H1 (cell line): ENCODE measurements around the gene DPY19L2. TPM values are rescaled to one million over a fixed set of nuclear protein-coding genes. Genes with fewer than 3 reads are reported as not detected.
"Not testable (repeated sequence)": the region's sequence is repeated elsewhere in the genome, so short reads cannot be mapped to it uniquely, and the experiment has no call there.

ENCODE experiments used
- CTCF ChIA-PET: fragments of 300-600 bp; sonication (Branson Sonifier 250); formaldehyde crosslinking; loops from one replicate; lab custom pipeline; 2021; ENCODE audit not compliant: partially characterized antibody; lab: Charles Lee
- POLR2A ChIA-PET: fragments of 300-600 bp; sonication (Branson Sonifier 250); formaldehyde crosslinking; loops from one replicate; lab custom pipeline; 2021; ENCODE audit warnings: inconsistent platforms; ENCODE audit not compliant: partially characterized antibody; lab: Charles Lee
- DNase-seq, 2 experiments: peaks; one replicate each; pipeline versions ENCODE4 v3.0.0 to v3.0.0-alpha.2; 2010 to 2022; ENCODE audit warnings: low spot score in 2 of 2, low read depth in 1 of 2, mixed read lengths in 1 of 2
- FAIRE-seq: peaks from 2 replicates; lab custom pipeline; 2011; peaks lifted over from hg19 to GRCh38; lab: Jason Lieb, UNC
- H2AFZ ChIP-seq: 2 replicates; pipeline ENCODE4 v1.8.1; 2012; ENCODE audit warnings: low read length, inconsistent platforms
- H2AK5ac ChIP-seq: 2 replicates; pipeline ENCODE4 v1.6.1; 2013; ENCODE audit warnings: low read depth, low read length
- H2BK120ac ChIP-seq: replicated peaks from 2 replicates; pipeline ENCODE3; 2013; ENCODE audit warnings: low read depth, low read length, inconsistent platforms
- H2BK12ac ChIP-seq: 2 replicates; pipeline ENCODE4 v1.6.1; 2013; ENCODE audit warnings: low read depth, low read length
- H2BK15ac ChIP-seq: 2 replicates; pipeline ENCODE4 v1.6.1; 2013; ENCODE audit warnings: low read length
- H2BK20ac ChIP-seq: 2 replicates; pipeline ENCODE4 v1.6.1; 2013; ENCODE audit warnings: low read length
- H2BK5ac ChIP-seq: 2 replicates; pipeline ENCODE4 v1.6.1; 2013; ENCODE audit warnings: low read depth, low read length
- H3K14ac ChIP-seq: 2 replicates; pipeline ENCODE4 v1.6.1; 2013; ENCODE audit warnings: inconsistent platforms; ENCODE audit not compliant: insufficient read length
- H3K18ac ChIP-seq: 2 replicates; pipeline ENCODE4 v1.6.1; 2013; ENCODE audit warnings: low read length; ENCODE audit errors: extremely low read depth
- H3K23ac ChIP-seq: 2 replicates; pipeline ENCODE4 v1.6.1; 2013; ENCODE audit warnings: inconsistent platforms; ENCODE audit not compliant: insufficient read length
- H3K23me2 ChIP-seq: 2 replicates; pipeline ENCODE4 v1.6.1; 2013; ENCODE audit warnings: low read depth, low read length
- H3K27ac ChIP-seq: 2 replicates; pipeline ENCODE4 v1.6.1; 2011; ENCODE audit warnings: low read depth, low read length, inconsistent platforms
- H3K27me3 ChIP-seq, 4 experiments: replicated peaks in 1 of 4; 1 replicate in 1 of 4; 2 replicates in 3 of 4; pipeline versions ENCODE4 v1.6.1 to v1.8.1; 2011 to 2013; ENCODE audit warnings: low read length in 3 of 4, mild to moderate bottlenecking in 3 of 4, inconsistent platforms in 2 of 4, mixed read lengths in 2 of 4, moderate library complexity in 1 of 4; ENCODE audit not compliant: control insufficient read depth in 3 of 4, insufficient read depth in 3 of 4; ENCODE audit errors: extremely low read depth in 1 of 4
- H3K36me3 ChIP-seq, 4 experiments: 2 replicates each; pipeline versions ENCODE4 v1.6.1 to v1.8.1; 2011 to 2013; ENCODE audit warnings: mild to moderate bottlenecking in 4 of 4, low read length in 3 of 4, moderate library complexity in 2 of 4, control low read depth in 1 of 4, inconsistent platforms in 1 of 4; ENCODE audit not compliant: insufficient read depth in 4 of 4, control insufficient read depth in 2 of 4
- H3K4ac ChIP-seq: replicated peaks from 2 replicates; pipeline ENCODE3; 2013; ENCODE audit warnings: low read length, low read depth, mixed read lengths, inconsistent platforms; ENCODE audit not compliant: insufficient read length
- H3K4me1 ChIP-seq, 4 experiments: replicated peaks in 1 of 4; 1 replicate in 1 of 4; 2 replicates in 3 of 4; pipeline versions ENCODE4 v1.6.1 to v1.8.1; 2011 to 2013; ENCODE audit warnings: low read length in 3 of 4, inconsistent platforms in 2 of 4, mixed read lengths in 1 of 4; ENCODE audit not compliant: insufficient read depth in 4 of 4, control insufficient read depth in 3 of 4
- H3K4me2 ChIP-seq, 2 experiments: 2 replicates each; pipeline versions ENCODE4 v1.6.1 to v1.8.1; 2011 to 2013; ENCODE audit warnings: low read depth in 2 of 2, low read length in 2 of 2, control low read depth in 1 of 2, inconsistent platforms in 1 of 2, mild to moderate bottlenecking in 1 of 2; ENCODE audit not compliant: insufficient read depth in 1 of 2
- H3K4me3 ChIP-seq, 4 experiments: fragments of 200-600, 300-600 bp in 1 of 4; sonication (generic), shearing (Covaris generic), sonication (Bioruptor Twin) in 1 of 4; 2 replicates each; pipeline versions ENCODE4 v1.5.1 to v1.8.1; 2011 to 2016; ENCODE audit warnings: low read length in 4 of 4, low read depth in 3 of 4, control low read depth in 2 of 4, inconsistent platforms in 2 of 4, mild to moderate bottlenecking in 2 of 4, mixed read lengths in 1 of 4, moderate library complexity in 1 of 4; ENCODE audit not compliant: insufficient read depth in 2 of 4; ENCODE audit errors: extremely low read depth in 1 of 4
- H3K56ac ChIP-seq: replicated peaks from 2 replicates; pipeline ENCODE3; 2013; ENCODE audit warnings: low read depth, mild to moderate bottlenecking, mixed read lengths, low read length, inconsistent platforms; ENCODE audit not compliant: insufficient read length
- H3K79me1 ChIP-seq: 2 replicates; pipeline ENCODE4 v1.6.1; 2013; ENCODE audit warnings: low read depth, low read length, control low read depth
- H3K79me2 ChIP-seq, 2 experiments: 2 replicates each; pipeline versions ENCODE4 v1.6.1 to v1.8.1; 2012 to 2013; ENCODE audit warnings: low read length in 2 of 2, mild to moderate bottlenecking in 2 of 2, inconsistent platforms in 1 of 2; ENCODE audit not compliant: insufficient read depth in 2 of 2, control insufficient read depth in 1 of 2
- H3K9ac ChIP-seq, 4 experiments: replicated peaks in 1 of 4; 1 replicate in 1 of 4; 2 replicates in 3 of 4; pipeline versions ENCODE4 v1.6.1 to v1.8.1; 2011 to 2013; ENCODE audit warnings: low read depth in 3 of 4, low read length in 3 of 4, control low read depth in 2 of 4, mild to moderate bottlenecking in 2 of 4, moderate library complexity in 2 of 4, inconsistent platforms in 1 of 4; ENCODE audit errors: extremely low read depth in 1 of 4
- H3K9me3 ChIP-seq, 2 experiments: 2 replicates each; pipeline versions ENCODE4 v1.6.1 to v1.8.1; 2012 to 2013; ENCODE audit warnings: mild to moderate bottlenecking in 2 of 2, moderate library complexity in 2 of 2, control low read depth in 1 of 2, inconsistent platforms in 1 of 2, low read depth in 1 of 2, low read length in 1 of 2, mixed read lengths in 1 of 2; ENCODE audit not compliant: insufficient read depth in 2 of 2
- H4K20me1 ChIP-seq, 2 experiments: replicated peaks in 1 of 2; 2 replicates each; pipeline versions ENCODE3 to v1.8.1; 2011 to 2013; ENCODE audit warnings: inconsistent platforms in 2 of 2, low read length in 2 of 2, mild to moderate bottlenecking in 1 of 2; ENCODE audit not compliant: insufficient read depth in 2 of 2, control insufficient read depth in 1 of 2
- H4K5ac ChIP-seq: 2 replicates; pipeline ENCODE4 v1.6.1; 2013; ENCODE audit warnings: low read length, low read depth, mixed read lengths, inconsistent platforms; ENCODE audit not compliant: insufficient read length
- H4K8ac ChIP-seq: 2 replicates; pipeline ENCODE4 v1.8.0; 2013; ENCODE audit warnings: mild to moderate bottlenecking, moderate library complexity, low read length, inconsistent platforms; ENCODE audit not compliant: insufficient read depth; ENCODE audit errors: extremely low read depth
- H4K91ac ChIP-seq: replicated peaks from 2 replicates; pipeline ENCODE3; 2013; ENCODE audit warnings: low read length, mixed read lengths, inconsistent platforms; ENCODE audit not compliant: insufficient read length
- whole genome bisulfite sequencing, 2 experiments: shearing (Covaris generic) in 1 of 2; methylation state at CpG; one replicate each; pipeline versions ENCODE4 v1.1.6 to v1.1.7; 2013 to 2015; ENCODE audit warnings: low lambda C conversion rate in 2 of 2, mixed read lengths in 2 of 2, inconsistent platforms in 1 of 2, low coverage in 1 of 2, missing lambda C conversion rate in 1 of 2; ENCODE audit not compliant: insufficient replicate concordance in 2 of 2, insufficient coverage in 1 of 2, insufficient read length in 1 of 2; ENCODE audit errors: extremely low coverage in 1 of 2, missing lambda C conversion rate in 1 of 2; 5-methylcytosine and 5-hydroxymethylcytosine counted together
- polyA plus RNA-seq, 7 experiments: library from polyadenylated mRNA; depleted of rRNA in 3 of 7; stranded (reverse) in 5 of 7; unstranded in 2 of 7; fragments of >200 nt in 5 of 7; fragments of 200-250 nt in 2 of 7; gene quantifications; 1 replicate in 5 of 7; 2 replicates in 1 of 7; 4 replicates in 1 of 7; pipeline versions ENCODE4 v1.2.1 to v1.2.3, GENCODE V29; 2011 to 2013; ENCODE audit warnings: missing spikeins in 2 of 7, mixed read lengths in 2 of 7
- total RNA-seq: library from RNA; stranded (reverse); fragmentation: NEBNext Ultra II Directional; extraction: Animal tissue kit (Norgen Biotek cat#: 25700); gene quantifications from 2 replicates; pipeline ENCODE4 v1.2.1, GENCODE V29; 2021

The DPY19L2 gene
- total and polyA plus RNA-seq, 2 of the 8 experiments (the other 6 are each of a cell fraction or from before 2014, with no cell fraction given) = 2.2 to 3.3 TPM

GRCh38 chr12:63537838-63538237 is 130.5 kb downstream of the DPY19L2 start:
- H3K14ac ChIP-seq, H3K36me3 ChIP-seq, H3K18ac ChIP-seq, CTCF ChIA-PET, H3K27me3 ChIP-seq, H4K5ac ChIP-seq, H3K23ac ChIP-seq, H4K91ac ChIP-seq, H2BK20ac ChIP-seq, H3K4me2 ChIP-seq, H2BK15ac ChIP-seq, H4K20me1 ChIP-seq, H4K8ac ChIP-seq, H2BK120ac ChIP-seq, H3K79me1 ChIP-seq, H3K4me1 ChIP-seq, H2BK12ac ChIP-seq, H3K27ac ChIP-seq, H3K79me2 ChIP-seq, H2AK5ac ChIP-seq, H3K23me2 ChIP-seq, H3K9ac ChIP-seq, H2AFZ ChIP-seq, H3K4ac ChIP-seq, POLR2A ChIA-PET, H3K56ac ChIP-seq, H2BK5ac ChIP-seq, H3K9me3 ChIP-seq, DNase-seq, H3K4me3 ChIP-seq: not testable (repeated sequence)
- FAIRE-seq = peak; percentile 13

- H3K18ac ChIP-seq, H4K20me1 ChIP-seq, H3K79me2 ChIP-seq, H2AK5ac ChIP-seq, H3K27ac ChIP-seq, POLR2A ChIA-PET, H3K56ac ChIP-seq, H2AFZ ChIP-seq, H2BK20ac ChIP-seq, H3K27me3 ChIP-seq, H4K8ac ChIP-seq, H3K4ac ChIP-seq, H3K14ac ChIP-seq, H2BK15ac ChIP-seq, H4K5ac ChIP-seq, H3K9me3 ChIP-seq, H3K36me3 ChIP-seq, H2BK120ac ChIP-seq, H3K23me2 ChIP-seq, H3K9ac ChIP-seq, H4K91ac ChIP-seq, H2BK5ac ChIP-seq, DNase-seq, H3K23ac ChIP-seq, FAIRE-seq, H2BK12ac ChIP-seq, H3K4me3 ChIP-seq, H3K4me2 ChIP-seq, H3K79me1 ChIP-seq, H3K4me1 ChIP-seq: not testable (repeated sequence)
- CTCF ChIA-PET = interaction anchor here (0.8 kb wide), 1 partner anchor 378 kb away, joined by 3 read pairs; no protein-coding TSS in a partner anchor
- 95% methylated on average over 7 of the region's 7 CpGs; no CpG with 5 or more reads in 1 of the 2 experiments for WGBS, 2 experiments
Observed at GRCh38 chr12:63529641-63530040, 138.7 kb downstream of the DPY19L2 start.
